Measurements from ENCODE around the gene EFCAB6.

The EFCAB6 gene

GRCh38 chr22:43535741-43536140 lies 276.4 kb downstream of the EFCAB6 start:
- no peak overlapping the region for H3K4me3 ChIP-seq (ENCODE audit: low read depth, low read length)
- TF ChIP-seq CTCF (IDR thresholded peaks at IDR 0.05; ENCODE audit: insufficient read depth, low read length, missing control alignments): no peak
- POLR2A ChIA-PET: no interaction called here
- no peak for DNase-seq (ENCODE audit: low read depth, low spot score)
- CTCF ChIA-PET: no interaction called here

GRCh38 chr22:43535336-43535735 lies 276.8 kb downstream of the EFCAB6 start:
- H3K4me3 ChIP-seq (ENCODE audit: low read depth, low read length): no peak overlapping the region
- no peak for DNase-seq (ENCODE audit: low read depth, low spot score)
- ChIA-PET CTCF (no interaction called here), POLR2A (no interaction called here)
- TF ChIP-seq CTCF (IDR thresholded peaks at IDR 0.05; ENCODE audit: insufficient read depth, low read length, missing control alignments): no peak

- H3K4me3 ChIP-seq (ENCODE audit: low read depth, low read length): no peak overlapping the region
- no peak for TF ChIP-seq CTCF (IDR thresholded peaks at IDR 0.05; ENCODE audit: insufficient read depth, low read length, missing control alignments)
- CTCF ChIA-PET: no interaction called here
- no peak for DNase-seq (ENCODE audit: low read depth, low spot score)
- POLR2A ChIA-PET: no interaction called here
Observed at GRCh38 chr22:43534916-43535315, 277.2 kb downstream of the EFCAB6 start.

GRCh38 chr22:43533656-43534428 lies 278.3 kb downstream of the EFCAB6 start:
- DNase-seq (ENCODE audit: low read depth, low spot score): no peak
- ChIA-PET POLR2A (no interaction called here), CTCF (no interaction called here)
- H3K4me3 ChIP-seq (ENCODE audit: low read depth, low read length): no peak overlapping the region
- no peak for TF ChIP-seq CTCF (IDR thresholded peaks at IDR 0.05; ENCODE audit: insufficient read depth, low read length, missing control alignments)

GRCh38 chr22:43533156-43533530 lies 279.0 kb downstream of the EFCAB6 start:
- no peak for DNase-seq (ENCODE audit: low read depth, low spot score)
- POLR2A ChIA-PET: no interaction called here
- no peak for TF ChIP-seq CTCF (IDR thresholded peaks at IDR 0.05; ENCODE audit: insufficient read depth, low read length, missing control alignments)
- CTCF ChIA-PET: no interaction called here
- H3K4me3 ChIP-seq (ENCODE audit: low read depth, low read length): no peak overlapping the region

- ChIA-PET CTCF (no interaction called here), POLR2A (interaction anchor here (0.6 kb wide), 1 partner anchor 99 kb away, joined by 3 read pairs; no protein-coding TSS in a partner anchor)
- no peak for DNase-seq (ENCODE audit: low read depth, low spot score)
- no peak for TF ChIP-seq CTCF (IDR thresholded peaks at IDR 0.05; ENCODE audit: insufficient read depth, low read length, missing control alignments)
- H3K4me3 ChIP-seq (ENCODE audit: low read depth, low read length): no peak overlapping the region
Observed at GRCh38 chr22:43532301-43533155, 279.6 kb downstream of the EFCAB6 start.

Measured in AG04449 (cell line).